ENCODE results near the gene EIF2B4. TPM values are rescaled to one million over a fixed set of nuclear protein-coding genes. Genes with fewer than 3 reads are reported as not detected.

Gene EIF2B4
- 29.2 TPM for total RNA-seq

GRCh38 chr2:27370026-27370815 lies at the start of gene EIF2B4, which contains the start of gene SNX17:
TSS of gene EIF2B4 (minus strand) at chr2:27370338. CDS start at chr2:27370314, 24 bp downstream.
TSS of gene SNX17 (plus strand) at chr2:27370616. CDS start at chr2:27370744, 128 bp downstream.
- ATAC-seq = peak; percentile 93

- no peak for ATAC-seq
Observed at GRCh38 chr2:27416151-27416550, 46.0 kb upstream of the EIF2B4 start.

GRCh38 chr2:27412419-27413152 lies 42.4 kb upstream of the EIF2B4 start:
- ATAC-seq = no peak

- ATAC-seq = peak; percentile 99
Observed at GRCh38 chr2:27409321-27410073, 39.4 kb upstream of the EIF2B4 start, which contains the start of gene PPM1G. TSS of gene PPM1G (minus strand) at chr2:27409591. CDS start at chr2:27409422, 169 bp downstream.

- peak; percentile 39 for ATAC-seq
Observed at GRCh38 chr2:27408601-27409320, 38.6 kb upstream of the EIF2B4 start.

- no peak for ATAC-seq
Observed at GRCh38 chr2:27407798-27408491, 37.8 kb upstream of the EIF2B4 start.

GRCh38 chr2:27400348-27401135 lies 30.4 kb upstream of the EIF2B4 start:
- ATAC-seq = no peak

- no peak for ATAC-seq
Observed at GRCh38 chr2:27398962-27399361, 28.8 kb upstream of the EIF2B4 start.

- no peak for ATAC-seq
Observed at GRCh38 chr2:27393225-27393624, 23.1 kb upstream of the EIF2B4 start.

GRCh38 chr2:27390822-27391679 lies 20.9 kb upstream of the EIF2B4 start:
- no peak for ATAC-seq

- ATAC-seq = no peak
Observed at GRCh38 chr2:27381577-27382181, 11.5 kb upstream of the EIF2B4 start.

- ATAC-seq = peak; percentile 91
Observed at GRCh38 chr2:27380626-27381545, 10.7 kb upstream of the EIF2B4 start, which contains the start of gene ZNF513. TSS of gene ZNF513 (minus strand) at chr2:27380734. CDS start at chr2:27380526, 208 bp downstream.

GRCh38 chr2:27379836-27380625 lies 9.9 kb upstream of the EIF2B4 start:
- no peak for ATAC-seq

GRCh38 chr2:27379383-27379835 lies 9.3 kb upstream of the EIF2B4 start:
- no peak for ATAC-seq

- ATAC-seq = no peak
Observed at GRCh38 chr2:27378809-27379290, 8.7 kb upstream of the EIF2B4 start.

- no peak for ATAC-seq
Observed at GRCh38 chr2:27378096-27378808, 8.1 kb upstream of the EIF2B4 start.
